Chondrocyte (in vitro differentiated cells): ENCODE results near the gene LRRC23. TPM values are rescaled to one million over a fixed set of nuclear protein-coding genes. Genes with fewer than 3 reads are reported as not detected.
"Not testable (repeated sequence)": the region's sequence is repeated elsewhere in the genome, so short reads cannot be mapped to it uniquely, and the experiment has no call there.

Source experiments
- DNase-seq: peaks from one replicate; pipeline ENCODE4 v3.0.0; 2021; ENCODE audit warnings: mixed read lengths, low spot score
- H3K27ac Mint-ChIP-seq: one replicate; pipeline ENCODE4 v1.8.0; 2021; ENCODE audit warnings: mild to moderate bottlenecking, moderate library complexity, mixed read lengths; ENCODE audit not compliant: unreplicated experiment
- H3K27me3 Mint-ChIP-seq: 2 replicates; pipeline ENCODE4 v1.8.0; 2021; ENCODE audit warnings: low read depth, mixed read lengths
- H3K36me3 Mint-ChIP-seq: 2 replicates; pipeline ENCODE4 v1.8.0; 2021; ENCODE audit warnings: low read depth, mixed read lengths
- H3K4me1 Mint-ChIP-seq: 2 replicates; pipeline ENCODE4 v1.8.0; 2021; ENCODE audit warnings: low read depth, mild to moderate bottlenecking, mixed read lengths
- H3K4me3 Mint-ChIP-seq: one replicate; pipeline ENCODE4 v1.8.0; 2021; ENCODE audit warnings: mild to moderate bottlenecking, moderate library complexity, mixed read lengths; ENCODE audit not compliant: unreplicated experiment
- H3K9me3 Mint-ChIP-seq: 2 replicates; pipeline ENCODE4 v1.8.0; 2021; ENCODE audit warnings: low read depth, mixed read lengths
- CTCF ChIP-seq: fragments of 200-600 bp; sonication (generic); IDR thresholded peaks from 2 replicates; pipeline ENCODE4 v1.5.0; 2021; ENCODE audit warnings: antibody characterized with exemption, mild to moderate bottlenecking, moderate library complexity
- total RNA-seq: library from RNA; stranded (reverse); gene quantifications from 3 replicates; pipeline ENCODE4 v1.2.1, GENCODE V29; 2021

The LRRC23 gene
- total RNA-seq, 1 donor from 2014 or later = 6.3 TPM

GRCh38 chr12:6883252-6883651 is 21.4 kb upstream of the LRRC23 start:
- Mint-ChIP-seq H3K27me3 (no peaks in the 10 kb centered on the region), H3K27ac (no peak overlapping the region), H3K4me3 (no peak overlapping the region), H3K4me1 (no peaks in the 10 kb centered on the region), H3K36me3 (peaks cover 2% of the 10 kb centered on the region), H3K9me3 (no peaks in the 10 kb centered on the region)
- DNase-seq = peak; percentile 20
- no peak for TF ChIP-seq CTCF

- H3K9me3 Mint-ChIP-seq = no peaks in the 10 kb centered on the region
- H3K4me1 Mint-ChIP-seq = no peaks in the 10 kb centered on the region
- DNase-seq = peak; percentile 88
- peaks cover 2% of the 10 kb centered on the region for H3K36me3 Mint-ChIP-seq
- H3K27me3 Mint-ChIP-seq = no peaks in the 10 kb centered on the region
- H3K4me3 Mint-ChIP-seq = no peak overlapping the region
- no peak for TF ChIP-seq CTCF
- H3K27ac Mint-ChIP-seq = no peak overlapping the region
Measured at GRCh38 chr12:6883683-6884082, 20.9 kb upstream of the LRRC23 start.

- no peak for TF ChIP-seq CTCF
- peaks cover 2% of the 10 kb centered on the region for H3K36me3 Mint-ChIP-seq
- no peak overlapping the region for H3K4me3 Mint-ChIP-seq
- no peak overlapping the region for H3K27ac Mint-ChIP-seq
- no peaks in the 10 kb centered on the region for H3K4me1 Mint-ChIP-seq
- DNase-seq = peak; percentile 80
- H3K9me3 Mint-ChIP-seq = no peaks in the 10 kb centered on the region
- no peaks in the 10 kb centered on the region for H3K27me3 Mint-ChIP-seq
Measured at GRCh38 chr12:6884539-6884938, 20.1 kb upstream of the LRRC23 start.

- not testable (repeated sequence) for H3K27me3 Mint-ChIP-seq, H3K4me1 Mint-ChIP-seq, H3K9me3 Mint-ChIP-seq, H3K4me3 Mint-ChIP-seq, H3K36me3 Mint-ChIP-seq
- DNase-seq = peak; percentile 15
- peak overlapping the region; percentile 83 for H3K27ac Mint-ChIP-seq
Measured at GRCh38 chr12:6886206-6886999, 18.2 kb upstream of the LRRC23 start.

- H3K36me3 Mint-ChIP-seq = peaks cover 2% of the 10 kb centered on the region
- peak; percentile 15 for DNase-seq
- H3K27me3 Mint-ChIP-seq = no peaks in the 10 kb centered on the region
- TF ChIP-seq CTCF = no peak
- H3K4me1 Mint-ChIP-seq = peaks cover 13% of the 10 kb centered on the region
- no peak overlapping the region for H3K27ac Mint-ChIP-seq
- H3K4me3 Mint-ChIP-seq = no peak overlapping the region
- no peaks in the 10 kb centered on the region for H3K9me3 Mint-ChIP-seq
Measured at GRCh38 chr12:6887460-6887859, 17.2 kb upstream of the LRRC23 start.

- Mint-ChIP-seq H3K27ac (no peak overlapping the region), H3K27me3 (no peaks in the 10 kb centered on the region), H3K4me1 (peaks cover 15% of the 10 kb centered on the region), H3K36me3 (peaks cover 1% of the 10 kb centered on the region), H3K4me3 (no peak overlapping the region), H3K9me3 (no peaks in the 10 kb centered on the region)
- TF ChIP-seq CTCF = no peak
- no peak for DNase-seq
Measured at GRCh38 chr12:6888360-6888759, 16.3 kb upstream of the LRRC23 start.

GRCh38 chr12:6888794-6889193 is 15.8 kb upstream of the LRRC23 start:
- H3K9me3 Mint-ChIP-seq, H3K27ac Mint-ChIP-seq, H3K27me3 Mint-ChIP-seq, H3K36me3 Mint-ChIP-seq, H3K4me3 Mint-ChIP-seq: not testable (repeated sequence)
- peaks cover 15% of the 10 kb centered on the region for H3K4me1 Mint-ChIP-seq
- peak; percentile 9 for DNase-seq

GRCh38 chr12:6889775-6890573 is 14.6 kb upstream of the LRRC23 start:
- H3K9me3 Mint-ChIP-seq, H3K27me3 Mint-ChIP-seq, H3K36me3 Mint-ChIP-seq: not testable (repeated sequence)
- H3K4me3 Mint-ChIP-seq = peak overlapping the region; percentile 72
- DNase-seq = peak; percentile 37
- H3K27ac Mint-ChIP-seq = peak overlapping the region; percentile 92
- peaks cover 15% of the 10 kb centered on the region for H3K4me1 Mint-ChIP-seq
